ENCODE data around the gene RBM20.

DNA sequence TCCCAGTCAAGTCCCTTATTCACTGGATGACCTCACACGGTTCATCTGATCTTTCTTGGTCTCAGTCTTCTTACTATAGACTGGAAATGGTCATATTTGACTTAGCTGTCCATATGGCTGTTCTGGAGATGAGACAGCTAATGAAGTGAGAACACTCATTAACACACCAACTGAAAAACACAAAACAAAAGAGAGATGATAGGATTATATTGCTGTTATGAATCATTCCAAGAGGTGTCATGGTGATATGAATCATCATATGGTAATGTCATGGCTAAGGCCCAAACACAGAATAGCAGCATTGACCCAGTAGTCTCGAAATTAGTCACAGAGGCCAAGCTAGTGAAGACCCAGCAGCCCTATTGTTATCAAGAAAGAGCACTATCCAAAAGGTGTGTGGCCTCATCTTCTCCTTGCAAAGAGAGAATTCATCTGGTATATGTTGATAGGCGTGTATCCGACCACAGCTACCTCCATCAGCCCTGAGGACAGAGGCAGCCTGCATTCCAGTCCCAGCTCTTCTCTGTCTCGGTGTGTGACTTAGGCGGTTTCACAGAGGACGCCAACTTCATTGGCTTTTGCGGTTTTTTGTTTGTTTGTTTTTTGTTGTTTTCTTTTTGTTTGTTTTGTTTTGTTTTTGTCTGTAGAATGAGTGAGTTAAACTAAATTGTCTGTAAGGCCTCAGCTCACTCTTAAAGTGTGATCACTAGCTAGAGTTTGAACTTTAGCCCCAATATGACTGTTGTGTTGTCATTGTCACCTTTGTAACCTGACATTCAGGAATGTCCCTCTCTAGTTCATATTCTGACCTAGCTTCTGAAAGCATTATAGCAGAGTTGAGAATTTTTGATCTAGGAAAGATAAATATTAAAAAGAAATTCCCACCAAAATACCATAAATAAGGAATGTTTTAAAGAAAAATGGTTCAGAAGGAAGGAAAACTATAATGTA is 130.2 kb downstream of the RBM20 start:
- TF ChIP-seq, protein P1, sequence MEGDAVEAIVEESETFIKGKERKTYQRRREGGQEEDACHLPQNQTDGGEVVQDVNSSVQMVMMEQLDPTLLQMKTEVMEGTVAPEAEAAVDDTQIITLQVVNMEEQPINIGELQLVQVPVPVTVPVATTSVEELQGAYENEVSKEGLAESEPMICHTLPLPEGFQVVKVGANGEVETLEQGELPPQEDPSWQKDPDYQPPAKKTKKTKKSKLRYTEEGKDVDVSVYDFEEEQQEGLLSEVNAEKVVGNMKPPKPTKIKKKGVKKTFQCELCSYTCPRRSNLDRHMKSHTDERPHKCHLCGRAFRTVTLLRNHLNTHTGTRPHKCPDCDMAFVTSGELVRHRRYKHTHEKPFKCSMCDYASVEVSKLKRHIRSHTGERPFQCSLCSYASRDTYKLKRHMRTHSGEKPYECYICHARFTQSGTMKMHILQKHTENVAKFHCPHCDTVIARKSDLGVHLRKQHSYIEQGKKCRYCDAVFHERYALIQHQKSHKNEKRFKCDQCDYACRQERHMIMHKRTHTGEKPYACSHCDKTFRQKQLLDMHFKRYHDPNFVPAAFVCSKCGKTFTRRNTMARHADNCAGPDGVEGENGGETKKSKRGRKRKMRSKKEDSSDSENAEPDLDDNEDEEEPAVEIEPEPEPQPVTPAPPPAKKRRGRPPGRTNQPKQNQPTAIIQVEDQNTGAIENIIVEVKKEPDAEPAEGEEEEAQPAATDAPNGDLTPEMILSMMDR (IDR thresholded peaks at IDR 0.05) = no peak
- no peak for TF ChIP-seq POLR2A (IDR thresholded peaks at IDR 0.05)
- no peak for TF ChIP-seq EP300 (IDR thresholded peaks at IDR 0.05)
- no peak for TF ChIP-seq POLR2AphosphoS5 (IDR thresholded peaks at IDR 0.05)

Measured in gastroesophageal sphincter (tissue), 3 donors.